Smooth muscle cell (in vitro differentiated cells): ENCODE measurements around the gene FBXO46. TPM values are rescaled to one million over a fixed set of nuclear protein-coding genes. Genes with fewer than 3 reads are reported as not detected.

ENCODE experiments used
- DNase-seq: peaks from one replicate; lab custom pipeline; 2025; ENCODE audit not compliant: unreplicated experiment; lab: John Stamatoyannopoulos, UW
- H2AFZ ChIP-seq: fragments of 200-600 bp; sonication (generic); 2 replicates; pipeline ENCODE4 v1.6.0; 2016; ENCODE audit warnings: antibody characterized with exemption, low read depth, mild to moderate bottlenecking
- H3F3A ChIP-seq: fragments of 200-600 bp; sonication (generic); 2 replicates; pipeline ENCODE4 v1.6.0; 2017; ENCODE audit warnings: antibody characterized with exemption, low read depth
- H3K27ac ChIP-seq: fragments of 200-600 bp; sonication (generic); 2 replicates; pipeline ENCODE4 v1.5.1; 2016; ENCODE audit warnings: low read depth, mild to moderate bottlenecking
- H3K27me3 ChIP-seq: fragments of 200-600 bp; sonication (generic); 2 replicates; pipeline ENCODE4 v1.6.1; 2016; ENCODE audit warnings: low read depth, mild to moderate bottlenecking
- H3K36me3 ChIP-seq: fragments of 200-600 bp; sonication (generic); 2 replicates; pipeline ENCODE4 v1.5.1; 2016; ENCODE audit warnings: low read depth
- H3K4me1 ChIP-seq: fragments of 200-600 bp; sonication (generic); 2 replicates; pipeline ENCODE4 v1.5.1; 2016; ENCODE audit warnings: low read depth
- H3K4me2 ChIP-seq: fragments of 200-600 bp; sonication (generic); 2 replicates; pipeline ENCODE4 v1.6.0; 2016; ENCODE audit warnings: mild to moderate bottlenecking
- H3K4me3 ChIP-seq: fragments of 200-600 bp; sonication (generic); 2 replicates; pipeline ENCODE4 v1.5.1; 2016; ENCODE audit warnings: mild to moderate bottlenecking
- H3K79me2 ChIP-seq: fragments of 200-600 bp; sonication (generic); 2 replicates; pipeline ENCODE4 v1.6.0; 2016; ENCODE audit warnings: low read depth, mild to moderate bottlenecking
- H3K9ac ChIP-seq: fragments of 200-600 bp; sonication (generic); 2 replicates; pipeline ENCODE4 v1.6.0; 2016; ENCODE audit warnings: low read depth
- H3K9me3 ChIP-seq: fragments of 200-600 bp; sonication (generic); replicated peaks from 2 replicates; pipeline ENCODE4 v1.5.1; 2016; ENCODE audit warnings: low read depth
- H4K20me1 ChIP-seq: fragments of 200-600 bp; sonication (generic); 2 replicates; pipeline ENCODE4 v1.6.0; 2016; ENCODE audit warnings: low read depth
- WGBS: methylation state at CpG from one replicate; pipeline ENCODE4 v1.1.7; 2016; ENCODE audit warnings: low lambda C conversion rate; 5-methylcytosine and 5-hydroxymethylcytosine counted together
- microRNA counts: library from miRNA; unstranded; fragments of <30 nt; microRNA quantifications from one replicate; lab custom pipeline; 2016
- microRNA-seq: library from miRNA; unstranded; fragments of <30 nt; microRNA quantifications from one replicate; pipeline ENCODE4, GENCODE V29; 2016; ENCODE audit warnings: borderline number of aligned reads
- polyA plus RNA-seq: library from polyadenylated mRNA; unstranded; fragments of >200 nt; fragmentation: Nextera tagmentation; extraction: Ambion mirVana; gene quantifications from 2 replicates; pipeline ENCODE4 v1.2.1, GENCODE V29; 2016
- small RNA-seq: library from RNA; depleted of rRNA; stranded (forward); fragments of <200 nt; gene quantifications from one replicate; pipeline ENCODE3, GENCODE V24; 2014
- total RNA-seq: library from RNA; depleted of rRNA; stranded (reverse); fragments of >200 nt; gene quantifications from 2 replicates; pipeline ENCODE4 v1.2.3, GENCODE V29; 2014
- TF ChIP-seq, protein P1 (sequence below): fragments of 200-600 bp; sonication (generic); IDR thresholded peaks from 2 replicates; pipeline ENCODE4 v1.5.1; 2017; ENCODE audit warnings: borderline replicate concordance, mild to moderate bottlenecking, antibody characterized with exemption; ENCODE audit not compliant: insufficient read depth, poor library complexity, severe bottlenecking

FBXO46 gene
- total and polyA plus RNA-seq, 2 experiments from 2014 or later = 7.2 to 7.9 TPM

DNA sequence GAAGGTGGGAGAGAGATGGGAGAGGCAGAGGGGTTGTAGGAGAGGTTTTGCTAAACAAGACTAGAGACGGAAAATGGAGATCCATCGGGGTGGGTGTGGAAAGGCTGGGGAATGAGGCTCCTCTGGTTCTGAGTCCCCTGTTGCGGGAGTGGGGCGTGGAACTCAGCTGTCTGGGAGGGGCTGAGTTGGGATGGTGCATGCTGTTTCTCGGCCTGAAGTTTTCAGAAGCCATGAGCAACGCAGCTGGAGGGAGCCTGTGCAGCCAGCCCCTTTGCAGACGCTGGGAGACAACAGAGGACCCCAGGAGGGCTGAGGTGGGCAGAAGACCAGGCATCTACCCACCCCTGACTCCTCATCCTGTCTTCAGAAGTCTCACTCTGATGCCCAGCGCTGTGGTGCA lies 70.1 kb downstream of the FBXO46 start:
- Histone ChIP-seq H3K4me2 (no peak overlapping the region), H3K9me3 (no peaks in the 10 kb centered on the region), H3K27me3 (no peaks in the 10 kb centered on the region), H3K9ac (no peak overlapping the region), H3K4me3 (no peak overlapping the region), H3K27ac (no peak overlapping the region), H4K20me1 (no peaks in the 10 kb centered on the region), H3F3A (no peaks in the 10 kb centered on the region), H3K36me3 (no peaks in the 10 kb centered on the region), H3K4me1 (peaks cover 7% of the 10 kb centered on the region), H3K79me2 (no peaks in the 10 kb centered on the region), H2AFZ (no peak overlapping the region)
- DNase-seq = no peak
- TF ChIP-seq, protein P1, sequence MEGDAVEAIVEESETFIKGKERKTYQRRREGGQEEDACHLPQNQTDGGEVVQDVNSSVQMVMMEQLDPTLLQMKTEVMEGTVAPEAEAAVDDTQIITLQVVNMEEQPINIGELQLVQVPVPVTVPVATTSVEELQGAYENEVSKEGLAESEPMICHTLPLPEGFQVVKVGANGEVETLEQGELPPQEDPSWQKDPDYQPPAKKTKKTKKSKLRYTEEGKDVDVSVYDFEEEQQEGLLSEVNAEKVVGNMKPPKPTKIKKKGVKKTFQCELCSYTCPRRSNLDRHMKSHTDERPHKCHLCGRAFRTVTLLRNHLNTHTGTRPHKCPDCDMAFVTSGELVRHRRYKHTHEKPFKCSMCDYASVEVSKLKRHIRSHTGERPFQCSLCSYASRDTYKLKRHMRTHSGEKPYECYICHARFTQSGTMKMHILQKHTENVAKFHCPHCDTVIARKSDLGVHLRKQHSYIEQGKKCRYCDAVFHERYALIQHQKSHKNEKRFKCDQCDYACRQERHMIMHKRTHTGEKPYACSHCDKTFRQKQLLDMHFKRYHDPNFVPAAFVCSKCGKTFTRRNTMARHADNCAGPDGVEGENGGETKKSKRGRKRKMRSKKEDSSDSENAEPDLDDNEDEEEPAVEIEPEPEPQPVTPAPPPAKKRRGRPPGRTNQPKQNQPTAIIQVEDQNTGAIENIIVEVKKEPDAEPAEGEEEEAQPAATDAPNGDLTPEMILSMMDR = no peak
- WGBS = 54% methylated on average over 8 of the region's 8 CpGs

MicroRNAs within 50 kb of the gene (microRNA counts, 767-probe panel; counts per million panel counts)
- microRNA hsa-miR-642a-5p (lab: Ali Mortazavi, UCI) (183 counts per million), microRNA hsa-miR-642b-3p (lab: Ali Mortazavi, UCI) (183 counts per million)

Small RNA genes within 50 kb of the gene (microRNA-seq; reads per million reads assigned to microRNA genes)
- gene MIR642A = not detected
- not detected for gene MIR642B

Small RNA genes within 50 kb of the gene (small RNA-seq; reads per million reads assigned to genes)
- 0.58 reads per million, percentile 20 among the genes with 10 or more reads in this experiment for gene MIR642A

Other genes starting within 250 kb of the FBXO46 start
- gene RTN2, start 233.8 kb downstream of the FBXO46 start, total RNA-seq = 6.3 and 20.5 TPM in 2 replicates
- gene RTN2, start 233.8 kb downstream of the FBXO46 start, polyA plus RNA-seq = 24.4 and 28.0 TPM in 2 replicates
- gene PPM1N, start 232.5 kb downstream of the FBXO46 start, total RNA-seq = 0.58 TPM in 1 of 2 replicates, not detected in the other
- 0.16 and 1.3 TPM in 2 replicates for gene PPM1N, start 232.5 kb downstream of the FBXO46 start, polyA plus RNA-seq
- 75.8 and 83.8 TPM in 2 replicates for gene VASP, start 223.4 kb downstream of the FBXO46 start, total RNA-seq
- 73.6 and 107 TPM in 2 replicates for gene VASP, start 223.4 kb downstream of the FBXO46 start, polyA plus RNA-seq
- gene OPA3, start 146.1 kb downstream of the FBXO46 start, total RNA-seq = 6.2 and 8.8 TPM in 2 replicates
- 10.3 and 13.3 TPM in 2 replicates for gene OPA3, start 146.1 kb downstream of the FBXO46 start, polyA plus RNA-seq
- gene GPR4, start 128.7 kb downstream of the FBXO46 start, total RNA-seq = not detected in 2 replicates
- gene GPR4, start 128.7 kb downstream of the FBXO46 start, polyA plus RNA-seq = 0.31 TPM in 1 of 2 replicates, not detected in the other
- gene EML2, start 91.5 kb downstream of the FBXO46 start, total RNA-seq = 7.7 and 15.6 TPM in 2 replicates
- 19.0 and 20.8 TPM in 2 replicates for gene EML2, start 91.5 kb downstream of the FBXO46 start, polyA plus RNA-seq
- gene GIPR, start 62.7 kb downstream of the FBXO46 start, total RNA-seq = 0.99 and 1.8 TPM in 2 replicates
- gene GIPR, start 62.7 kb downstream of the FBXO46 start, polyA plus RNA-seq = 2.4 and 3.4 TPM in 2 replicates
- 234 and 284 TPM in 2 replicates for gene SNRPD2, start 38.9 kb downstream of the FBXO46 start, total RNA-seq
- 637 and 690 TPM in 2 replicates for gene SNRPD2, start 38.9 kb downstream of the FBXO46 start, polyA plus RNA-seq
- 12.2 and 12.9 TPM in 2 replicates for gene QPCTL, start 38.2 kb downstream of the FBXO46 start, total RNA-seq
- gene QPCTL, start 38.2 kb downstream of the FBXO46 start, polyA plus RNA-seq = 10.0 and 13.3 TPM in 2 replicates
- gene MEIOSIN, start 2.5 kb upstream of the FBXO46 start, total RNA-seq = not detected in 2 replicates
- gene MEIOSIN, start 2.5 kb upstream of the FBXO46 start, polyA plus RNA-seq = 0.12 TPM in 1 of 2 replicates, not detected in the other
- gene SIX5, start 38.4 kb upstream of the FBXO46 start, total RNA-seq = 10.2 and 15.3 TPM in 2 replicates
- gene SIX5, start 38.4 kb upstream of the FBXO46 start, polyA plus RNA-seq = 16.0 and 19.7 TPM in 2 replicates
- 19.2 and 23.6 TPM in 2 replicates for gene DMPK, start 51.6 kb upstream of the FBXO46 start, total RNA-seq
- 32.7 and 47.7 TPM in 2 replicates for gene DMPK, start 51.6 kb upstream of the FBXO46 start, polyA plus RNA-seq
- gene DMWD, start 61.9 kb upstream of the FBXO46 start, total RNA-seq = 14.9 and 16.1 TPM in 2 replicates
- gene DMWD, start 61.9 kb upstream of the FBXO46 start, polyA plus RNA-seq = 57.6 and 96.4 TPM in 2 replicates
- 0.22 TPM in 1 of 2 replicates, not detected in the other for gene RSPH6A, start 84.4 kb upstream of the FBXO46 start, total RNA-seq
- gene RSPH6A, start 84.4 kb upstream of the FBXO46 start, polyA plus RNA-seq = 0.15 TPM in 1 of 2 replicates, not detected in the other
- gene SYMPK, start 132.3 kb upstream of the FBXO46 start, total RNA-seq = 30.9 and 33.3 TPM in 2 replicates
- gene SYMPK, start 132.3 kb upstream of the FBXO46 start, polyA plus RNA-seq = 28.6 and 34.1 TPM in 2 replicates
- 0.13 and 0.76 TPM in 2 replicates for gene FOXA3, start 133.4 kb upstream of the FBXO46 start, total RNA-seq
- 0.50 and 0.65 TPM in 2 replicates for gene FOXA3, start 133.4 kb upstream of the FBXO46 start, polyA plus RNA-seq
- 10.4 and 19.0 TPM in 2 replicates for gene IRF2BP1, start 155.2 kb upstream of the FBXO46 start, total RNA-seq
- 11.2 and 12.9 TPM in 2 replicates for gene IRF2BP1, start 155.2 kb upstream of the FBXO46 start, polyA plus RNA-seq
- 1.6 and 3.9 TPM in 2 replicates for gene MYPOP, start 171.7 kb upstream of the FBXO46 start, total RNA-seq
- 2.1 and 3.5 TPM in 2 replicates for gene MYPOP, start 171.7 kb upstream of the FBXO46 start, polyA plus RNA-seq
- gene NANOS2, start 183.9 kb upstream of the FBXO46 start, total RNA-seq = not detected in 2 replicates
- not detected in 2 replicates for gene NANOS2, start 183.9 kb upstream of the FBXO46 start, polyA plus RNA-seq
- 0.04 TPM in 2 replicates for gene NOVA2, start 243.0 kb upstream of the FBXO46 start, total RNA-seq
- 0.24 TPM in 1 of 2 replicates, not detected in the other for gene NOVA2, start 243.0 kb upstream of the FBXO46 start, polyA plus RNA-seq